ENCODE measurements around the gene ARMC6. TPM values are rescaled to one million over a fixed set of nuclear protein-coding genes. Genes with fewer than 3 reads are reported as not detected.
A peak's percentile ranks its signal among the peaks of the same experiment; 100 is the strongest.

ARMC6 gene
- total RNA-seq: 5.9 TPM

GRCh38 chr19:19033426-19034203 lies at the start of gene ARMC6, which contains the start of gene SUGP2:
TSS of gene ARMC6 (plus strand) at chr19:19033603. CDS start at chr19:19034210, 607 bp downstream.
TSS of gene SUGP2 (minus strand) at chr19:19033517. CDS start at chr19:19031071, 2,446 bp downstream.
- Histone ChIP-seq H3K4me3 (ENCODE audit: low read length) (peak within 1 kb of the TSS; percentile 81), H3K4me1 (ENCODE audit: insufficient read depth, low read length) (peaks cover 32% of the 10 kb centered on the region)

GRCh38 chr19:18984251-18984650 lies 49.2 kb upstream of the ARMC6 start:
- H3K4me1 ChIP-seq (ENCODE audit: insufficient read depth, low read length): peaks cover 33% of the 10 kb centered on the region
- H3K9me3 ChIP-seq (ENCODE audit: low read depth, low read length): no peaks in the 10 kb centered on the region
- no peak overlapping the region for H3K4me3 ChIP-seq (ENCODE audit: low read length)
- no peaks in the 10 kb centered on the region for H3K27me3 ChIP-seq (ENCODE audit: insufficient read depth, low read length)

More at GRCh38 chr19:19033426-19034203, at the start of gene ARMC6, which contains the start of gene SUGP2:
- H3K27me3 ChIP-seq (ENCODE audit: insufficient read depth, low read length): no peaks in the 10 kb centered on the region
- no peaks in the 10 kb centered on the region for H3K9me3 ChIP-seq (ENCODE audit: low read depth, low read length)

- Histone ChIP-seq H3K27me3 (ENCODE audit: insufficient read depth, low read length) (no peaks in the 10 kb centered on the region), H3K4me3 (ENCODE audit: low read length) (no peak overlapping the region), H3K9me3 (ENCODE audit: low read depth, low read length) (no peaks in the 10 kb centered on the region), H3K4me1 (ENCODE audit: insufficient read depth, low read length) (peaks cover 33% of the 10 kb centered on the region)
Observed at GRCh38 chr19:18985257-18985656, 48.1 kb upstream of the ARMC6 start.

- no peaks in the 10 kb centered on the region for H3K9me3 ChIP-seq (ENCODE audit: low read depth, low read length)
- H3K4me1 ChIP-seq (ENCODE audit: insufficient read depth, low read length): peaks cover 33% of the 10 kb centered on the region
- H3K4me3 ChIP-seq (ENCODE audit: low read length): no peak overlapping the region
- no peaks in the 10 kb centered on the region for H3K27me3 ChIP-seq (ENCODE audit: insufficient read depth, low read length)
Observed at GRCh38 chr19:18987456-18987855, 45.9 kb upstream of the ARMC6 start.

- Histone ChIP-seq H3K4me3 (ENCODE audit: low read length) (no peak overlapping the region), H3K9me3 (ENCODE audit: low read depth, low read length) (no peaks in the 10 kb centered on the region), H3K4me1 (ENCODE audit: insufficient read depth, low read length) (peaks cover 24% of the 10 kb centered on the region), H3K27me3 (ENCODE audit: insufficient read depth, low read length) (no peaks in the 10 kb centered on the region)
Observed at GRCh38 chr19:18989316-18989715, 44.1 kb upstream of the ARMC6 start.

GRCh38 chr19:18990128-18990708 lies 43.2 kb upstream of the ARMC6 start:
- H3K4me3 ChIP-seq (ENCODE audit: low read length): no peak overlapping the region
- no peaks in the 10 kb centered on the region for H3K9me3 ChIP-seq (ENCODE audit: low read depth, low read length)
- H3K4me1 ChIP-seq (ENCODE audit: insufficient read depth, low read length): peaks cover 15% of the 10 kb centered on the region
- H3K27me3 ChIP-seq (ENCODE audit: insufficient read depth, low read length): no peaks in the 10 kb centered on the region

- Histone ChIP-seq H3K9me3 (ENCODE audit: low read depth, low read length) (no peaks in the 10 kb centered on the region), H3K27me3 (ENCODE audit: insufficient read depth, low read length) (no peaks in the 10 kb centered on the region), H3K4me1 (ENCODE audit: insufficient read depth, low read length) (peaks cover 7% of the 10 kb centered on the region), H3K4me3 (ENCODE audit: low read length) (no peak overlapping the region)
Observed at GRCh38 chr19:18991006-18991405, 42.4 kb upstream of the ARMC6 start.

GRCh38 chr19:18991468-18991867 lies 41.9 kb upstream of the ARMC6 start:
- H3K9me3 ChIP-seq (ENCODE audit: low read depth, low read length): no peaks in the 10 kb centered on the region
- H3K27me3 ChIP-seq (ENCODE audit: insufficient read depth, low read length): no peaks in the 10 kb centered on the region
- peaks cover 3% of the 10 kb centered on the region for H3K4me1 ChIP-seq (ENCODE audit: insufficient read depth, low read length)
- no peak overlapping the region for H3K4me3 ChIP-seq (ENCODE audit: low read length)

GRCh38 chr19:18992696-18993095 lies 40.7 kb upstream of the ARMC6 start:
- Histone ChIP-seq H3K4me3 (ENCODE audit: low read length) (no peak overlapping the region), H3K27me3 (ENCODE audit: insufficient read depth, low read length) (no peaks in the 10 kb centered on the region), H3K9me3 (ENCODE audit: low read depth, low read length) (no peaks in the 10 kb centered on the region), H3K4me1 (ENCODE audit: insufficient read depth, low read length) (no peaks in the 10 kb centered on the region)

- H3K9me3 ChIP-seq (ENCODE audit: low read depth, low read length): no peaks in the 10 kb centered on the region
- no peak overlapping the region for H3K4me3 ChIP-seq (ENCODE audit: low read length)
- H3K27me3 ChIP-seq (ENCODE audit: insufficient read depth, low read length): no peaks in the 10 kb centered on the region
- no peaks in the 10 kb centered on the region for H3K4me1 ChIP-seq (ENCODE audit: insufficient read depth, low read length)
Observed at GRCh38 chr19:18993115-18993514, 40.3 kb upstream of the ARMC6 start.

- Histone ChIP-seq H3K9me3 (ENCODE audit: low read depth, low read length) (no peaks in the 10 kb centered on the region), H3K4me1 (ENCODE audit: insufficient read depth, low read length) (no peaks in the 10 kb centered on the region), H3K4me3 (ENCODE audit: low read length) (no peak overlapping the region), H3K27me3 (ENCODE audit: insufficient read depth, low read length) (no peaks in the 10 kb centered on the region)
Observed at GRCh38 chr19:18995804-18996241, 37.6 kb upstream of the ARMC6 start.

- Histone ChIP-seq H3K4me3 (ENCODE audit: low read length) (no peak overlapping the region), H3K4me1 (ENCODE audit: insufficient read depth, low read length) (no peaks in the 10 kb centered on the region), H3K27me3 (ENCODE audit: insufficient read depth, low read length) (no peaks in the 10 kb centered on the region), H3K9me3 (ENCODE audit: low read depth, low read length) (no peaks in the 10 kb centered on the region)
Observed at GRCh38 chr19:18996351-18996750, 37.1 kb upstream of the ARMC6 start.

GRCh38 chr19:18996796-18997394 lies 36.5 kb upstream of the ARMC6 start:
- H3K27me3 ChIP-seq (ENCODE audit: insufficient read depth, low read length): no peaks in the 10 kb centered on the region
- no peaks in the 10 kb centered on the region for H3K4me1 ChIP-seq (ENCODE audit: insufficient read depth, low read length)
- H3K4me3 ChIP-seq (ENCODE audit: low read length): no peak overlapping the region
- no peaks in the 10 kb centered on the region for H3K9me3 ChIP-seq (ENCODE audit: low read depth, low read length)

- no peak overlapping the region for H3K4me3 ChIP-seq (ENCODE audit: low read length)
- H3K9me3 ChIP-seq (ENCODE audit: low read depth, low read length): no peaks in the 10 kb centered on the region
- H3K27me3 ChIP-seq (ENCODE audit: insufficient read depth, low read length): no peaks in the 10 kb centered on the region
- no peaks in the 10 kb centered on the region for H3K4me1 ChIP-seq (ENCODE audit: insufficient read depth, low read length)
Observed at GRCh38 chr19:18998276-18998675, 35.1 kb upstream of the ARMC6 start.

GRCh38 chr19:18999016-18999758 lies 34.2 kb upstream of the ARMC6 start:
- Histone ChIP-seq H3K4me3 (ENCODE audit: low read length) (no peak overlapping the region), H3K4me1 (ENCODE audit: insufficient read depth, low read length) (no peaks in the 10 kb centered on the region), H3K9me3 (ENCODE audit: low read depth, low read length) (no peaks in the 10 kb centered on the region), H3K27me3 (ENCODE audit: insufficient read depth, low read length) (no peaks in the 10 kb centered on the region)
